Mesothelial cell of epicardium (in vitro differentiated cells): ENCODE measurements around the gene THRSP. TPM values are rescaled to one million over a fixed set of nuclear protein-coding genes. Genes with fewer than 3 reads are reported as not detected.
"Not testable (repeated sequence)": the region's sequence is repeated elsewhere in the genome, so short reads cannot be mapped to it uniquely, and the experiment has no call there.

ENCODE experiments used
- DNase-seq, 2 experiments: peaks; one replicate each; pipeline ENCODE4 v3.0.0; 2021; ENCODE audit warnings: low spot score in 2 of 2; ENCODE audit not compliant: unreplicated experiment in 2 of 2
- H3K27ac Mint-ChIP-seq: 2 replicates; pipeline ENCODE4 v1.8.0; 2021; ENCODE audit warnings: mixed read lengths
- H3K27me3 Mint-ChIP-seq: 2 replicates; pipeline ENCODE4 v1.8.0; 2021; ENCODE audit warnings: low read depth, mixed read lengths
- H3K36me3 Mint-ChIP-seq: 2 replicates; pipeline ENCODE4 v1.8.0; 2021; ENCODE audit warnings: mixed read lengths
- H3K4me1 Mint-ChIP-seq: 2 replicates; pipeline ENCODE4 v1.8.0; 2021; ENCODE audit warnings: mixed read lengths
- H3K4me3 Mint-ChIP-seq: 2 replicates; pipeline ENCODE4 v1.8.0; 2021; ENCODE audit warnings: mild to moderate bottlenecking, moderate library complexity, mixed read lengths
- H3K9me3 Mint-ChIP-seq: 2 replicates; pipeline ENCODE4 v1.8.0; 2021; ENCODE audit warnings: mixed read lengths
- total RNA-seq: library from RNA; stranded (reverse); gene quantifications from 3 replicates; pipeline ENCODE4 v1.2.1, GENCODE V29; 2021
- TF ChIP-seq, protein P1 (sequence below): fragments of 200-600 bp; sonication (generic); IDR thresholded peaks from one replicate; pipeline ENCODE4 v1.5.0; 2021; ENCODE audit warnings: antibody characterized with exemption; ENCODE audit not compliant: unreplicated experiment

Gene THRSP
- total RNA-seq, 1 donor from 2014 or later, result 0.31 TPM

DNA sequence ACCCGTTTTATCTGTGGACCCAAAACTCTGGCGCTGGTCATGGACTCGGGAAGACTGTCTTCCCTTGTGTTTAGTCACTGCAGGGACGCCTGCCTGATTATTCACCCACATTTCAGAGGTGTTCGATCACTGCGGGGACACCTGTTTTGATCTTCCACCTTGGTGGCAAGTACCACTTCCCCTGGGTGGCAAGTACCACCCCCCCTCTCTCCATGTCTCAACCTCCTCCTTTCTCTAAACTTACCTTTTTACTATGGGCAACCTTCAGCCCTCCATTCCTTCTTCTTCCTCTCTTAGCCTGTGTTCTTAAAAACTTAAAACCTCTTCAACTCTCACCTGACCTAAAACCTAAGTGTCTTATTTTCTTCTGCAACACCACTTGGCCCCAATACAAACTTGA is 17.9 kb downstream of the THRSP start:
- TF ChIP-seq, protein P1, sequence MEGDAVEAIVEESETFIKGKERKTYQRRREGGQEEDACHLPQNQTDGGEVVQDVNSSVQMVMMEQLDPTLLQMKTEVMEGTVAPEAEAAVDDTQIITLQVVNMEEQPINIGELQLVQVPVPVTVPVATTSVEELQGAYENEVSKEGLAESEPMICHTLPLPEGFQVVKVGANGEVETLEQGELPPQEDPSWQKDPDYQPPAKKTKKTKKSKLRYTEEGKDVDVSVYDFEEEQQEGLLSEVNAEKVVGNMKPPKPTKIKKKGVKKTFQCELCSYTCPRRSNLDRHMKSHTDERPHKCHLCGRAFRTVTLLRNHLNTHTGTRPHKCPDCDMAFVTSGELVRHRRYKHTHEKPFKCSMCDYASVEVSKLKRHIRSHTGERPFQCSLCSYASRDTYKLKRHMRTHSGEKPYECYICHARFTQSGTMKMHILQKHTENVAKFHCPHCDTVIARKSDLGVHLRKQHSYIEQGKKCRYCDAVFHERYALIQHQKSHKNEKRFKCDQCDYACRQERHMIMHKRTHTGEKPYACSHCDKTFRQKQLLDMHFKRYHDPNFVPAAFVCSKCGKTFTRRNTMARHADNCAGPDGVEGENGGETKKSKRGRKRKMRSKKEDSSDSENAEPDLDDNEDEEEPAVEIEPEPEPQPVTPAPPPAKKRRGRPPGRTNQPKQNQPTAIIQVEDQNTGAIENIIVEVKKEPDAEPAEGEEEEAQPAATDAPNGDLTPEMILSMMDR, result no peak
- H3K27me3 Mint-ChIP-seq, result peaks cover 6% of the 10 kb centered on the region
- DNase-seq, result no peak
- no peaks in the 10 kb centered on the region for H3K9me3 Mint-ChIP-seq
- H3K36me3 Mint-ChIP-seq, result no peaks in the 10 kb centered on the region
- peak overlapping the region; percentile 92 for H3K4me3 Mint-ChIP-seq
- H3K4me1 Mint-ChIP-seq, result peaks cover 17% of the 10 kb centered on the region
- H3K27ac Mint-ChIP-seq, result peak overlapping the region; percentile 97

DNA sequence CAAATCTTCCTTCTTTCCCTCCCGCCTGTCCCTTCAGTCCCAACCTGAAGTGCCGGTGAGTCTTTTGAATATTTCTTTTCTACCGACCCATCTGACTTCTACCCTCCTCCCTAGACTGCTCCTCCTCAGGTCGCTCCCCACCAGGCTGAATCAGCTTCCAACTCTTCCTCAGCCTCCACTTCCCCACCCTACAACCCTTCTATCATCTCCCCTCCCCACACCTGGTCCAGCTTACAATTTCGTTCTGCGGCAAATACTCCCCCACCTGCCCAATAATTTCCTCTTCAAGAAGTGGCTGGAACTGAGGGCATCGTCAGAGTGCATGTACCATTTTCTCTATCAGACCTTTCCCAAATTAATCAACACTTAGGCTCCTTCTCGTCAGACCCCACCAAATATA is 18.5 kb downstream of the THRSP start:
- Mint-ChIP-seq H3K4me1 (peaks cover 14% of the 10 kb centered on the region), H3K36me3 (no peaks in the 10 kb centered on the region), H3K27ac (no peak overlapping the region), H3K4me3 (no peak overlapping the region), H3K27me3 (peaks cover 6% of the 10 kb centered on the region), H3K9me3 (no peaks in the 10 kb centered on the region)
- TF ChIP-seq, protein P1, result no peak
- no peak for DNase-seq

DNA sequence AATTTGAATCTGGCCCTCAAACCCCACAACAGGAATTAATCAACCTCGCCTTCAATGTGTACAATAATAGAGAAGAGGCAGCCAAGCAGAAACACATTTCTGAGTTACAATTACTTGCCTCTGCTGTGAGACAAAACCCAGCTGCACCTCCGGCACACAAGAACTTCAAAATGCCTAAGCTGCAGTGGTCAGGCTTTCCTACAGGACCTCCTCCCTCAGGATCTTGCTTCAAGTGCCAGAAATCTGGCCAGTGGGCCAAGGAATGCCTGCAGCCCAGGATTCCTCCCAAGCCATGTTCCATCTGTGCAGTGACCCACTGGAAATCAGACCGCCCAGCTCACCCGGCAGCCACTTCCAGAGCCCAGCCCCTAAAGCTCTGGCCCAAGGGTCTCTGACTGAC is 19.4 kb downstream of the THRSP start:
- no peak for DNase-seq
- TF ChIP-seq, protein P1, result no peak
- Mint-ChIP-seq H3K4me3 (no peak overlapping the region), H3K4me1 (peaks cover 10% of the 10 kb centered on the region), H3K27me3 (peaks cover 6% of the 10 kb centered on the region), H3K27ac (no peak overlapping the region), H3K9me3 (no peaks in the 10 kb centered on the region), H3K36me3 (no peaks in the 10 kb centered on the region)

DNA sequence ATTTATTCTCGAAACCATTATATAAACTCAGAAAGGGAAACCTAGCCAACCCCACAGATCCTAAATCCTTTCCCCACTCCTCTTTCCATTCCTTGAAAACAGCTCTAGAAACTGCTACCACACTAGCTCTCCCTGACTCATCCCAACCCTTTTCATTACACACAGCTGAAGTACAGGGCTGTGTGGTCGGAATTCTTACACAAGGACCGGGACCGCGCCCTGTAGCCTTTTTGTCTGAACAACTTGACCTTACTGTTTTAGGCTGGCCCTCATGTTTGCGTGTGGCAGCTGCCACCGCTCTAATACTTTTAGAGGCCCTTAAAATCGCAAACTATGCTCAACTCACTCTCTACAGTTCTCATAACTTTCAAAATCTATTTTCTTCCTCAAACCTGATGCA is 20.8 kb downstream of the THRSP start:
- not testable (repeated sequence) for H3K27ac Mint-ChIP-seq, H3K4me3 Mint-ChIP-seq, H3K9me3 Mint-ChIP-seq, H3K27me3 Mint-ChIP-seq, H3K4me1 Mint-ChIP-seq, H3K36me3 Mint-ChIP-seq, DNase-seq

DNA sequence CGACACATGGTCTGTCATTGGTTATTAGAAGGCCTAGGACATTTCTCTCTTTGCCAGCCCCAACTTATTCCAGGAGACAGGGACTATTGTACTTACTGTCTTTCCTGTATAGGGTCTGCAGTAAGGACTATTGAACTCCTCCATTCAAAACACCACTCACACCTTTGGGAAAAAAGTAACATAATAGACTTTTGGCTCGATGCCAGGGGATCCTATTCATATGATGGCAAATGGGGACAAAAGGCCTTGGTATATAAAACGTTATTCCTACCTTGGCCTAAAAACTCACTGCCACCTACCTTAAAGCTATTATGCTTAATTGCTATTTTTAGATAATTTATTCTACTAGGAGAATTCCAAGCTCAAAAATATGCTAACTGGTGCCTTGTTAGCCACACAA is 22.3 kb downstream of the THRSP start:
- no peak for DNase-seq
- no peaks in the 10 kb centered on the region for H3K4me1 Mint-ChIP-seq
- H3K27ac Mint-ChIP-seq, result no peak overlapping the region
- TF ChIP-seq, protein P1, result no peak
- H3K4me3 Mint-ChIP-seq, result no peak overlapping the region
- peaks cover 1% of the 10 kb centered on the region for H3K36me3 Mint-ChIP-seq
- peaks cover 6% of the 10 kb centered on the region for H3K27me3 Mint-ChIP-seq
- H3K9me3 Mint-ChIP-seq, result no peaks in the 10 kb centered on the region

DNA sequence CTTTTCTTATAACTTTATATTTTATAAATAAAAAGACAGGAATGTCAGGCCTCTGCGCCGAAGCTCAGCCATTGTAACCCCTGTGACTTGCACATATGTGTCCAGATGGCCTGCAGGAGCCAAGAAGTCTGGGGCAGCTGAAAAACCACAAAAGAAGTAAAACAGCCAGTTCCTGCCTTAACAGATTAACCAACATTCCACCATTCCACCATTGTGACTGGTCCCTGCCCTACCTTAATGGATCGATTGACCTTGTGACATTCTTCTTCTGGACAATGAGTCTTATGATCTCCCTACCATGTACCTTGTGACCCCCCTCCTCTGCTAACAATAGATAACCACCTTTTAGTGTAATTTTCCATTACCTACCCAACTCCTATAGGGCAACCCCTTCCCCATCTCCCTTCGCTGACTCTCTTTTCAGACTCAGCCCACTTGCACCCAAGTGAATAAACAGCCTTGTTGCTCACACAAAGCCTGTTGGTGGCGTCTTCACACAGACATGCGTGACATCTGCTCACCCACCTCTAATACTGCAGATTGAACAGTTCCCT is 22.9 kb downstream of the THRSP start:
- H3K27me3 Mint-ChIP-seq, H3K27ac Mint-ChIP-seq, DNase-seq, H3K4me3 Mint-ChIP-seq, H3K36me3 Mint-ChIP-seq, H3K9me3 Mint-ChIP-seq, H3K4me1 Mint-ChIP-seq: not testable (repeated sequence)

DNA sequence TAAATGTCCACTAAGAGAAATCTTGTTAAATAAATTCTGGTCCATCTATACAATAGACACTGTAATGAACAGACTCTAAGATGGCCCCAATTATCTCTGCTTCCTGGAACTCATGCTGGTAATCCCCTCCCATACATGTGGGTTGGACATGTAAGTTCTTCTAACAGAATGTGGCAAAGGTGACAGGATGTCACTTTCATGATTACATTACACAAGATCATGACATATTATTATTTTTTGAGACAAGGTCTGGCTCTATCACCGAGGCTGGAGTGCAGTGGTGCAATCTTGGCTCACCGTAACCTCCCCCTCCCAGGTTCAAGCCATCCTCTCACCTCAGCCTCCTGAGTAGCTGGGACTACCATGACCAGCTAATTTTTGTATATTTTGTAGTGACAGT is 30.6 kb downstream of the THRSP start:
- Mint-ChIP-seq H3K36me3 (peaks cover 21% of the 10 kb centered on the region), H3K27me3 (no peaks in the 10 kb centered on the region), H3K4me1 (no peaks in the 10 kb centered on the region), H3K9me3 (no peaks in the 10 kb centered on the region), H3K4me3 (no peak overlapping the region), H3K27ac (no peak overlapping the region)
- DNase-seq, result no peak
- TF ChIP-seq, protein P1, result no peak
